GM03348 (cell line): Measurements from ENCODE around the gene PIGZ.

Experiments used
- DNase-seq: peaks from one replicate; pipeline ENCODE4 v3.0.0; 2012; ENCODE audit warnings: low spot score

Gene PIGZ

DNA sequence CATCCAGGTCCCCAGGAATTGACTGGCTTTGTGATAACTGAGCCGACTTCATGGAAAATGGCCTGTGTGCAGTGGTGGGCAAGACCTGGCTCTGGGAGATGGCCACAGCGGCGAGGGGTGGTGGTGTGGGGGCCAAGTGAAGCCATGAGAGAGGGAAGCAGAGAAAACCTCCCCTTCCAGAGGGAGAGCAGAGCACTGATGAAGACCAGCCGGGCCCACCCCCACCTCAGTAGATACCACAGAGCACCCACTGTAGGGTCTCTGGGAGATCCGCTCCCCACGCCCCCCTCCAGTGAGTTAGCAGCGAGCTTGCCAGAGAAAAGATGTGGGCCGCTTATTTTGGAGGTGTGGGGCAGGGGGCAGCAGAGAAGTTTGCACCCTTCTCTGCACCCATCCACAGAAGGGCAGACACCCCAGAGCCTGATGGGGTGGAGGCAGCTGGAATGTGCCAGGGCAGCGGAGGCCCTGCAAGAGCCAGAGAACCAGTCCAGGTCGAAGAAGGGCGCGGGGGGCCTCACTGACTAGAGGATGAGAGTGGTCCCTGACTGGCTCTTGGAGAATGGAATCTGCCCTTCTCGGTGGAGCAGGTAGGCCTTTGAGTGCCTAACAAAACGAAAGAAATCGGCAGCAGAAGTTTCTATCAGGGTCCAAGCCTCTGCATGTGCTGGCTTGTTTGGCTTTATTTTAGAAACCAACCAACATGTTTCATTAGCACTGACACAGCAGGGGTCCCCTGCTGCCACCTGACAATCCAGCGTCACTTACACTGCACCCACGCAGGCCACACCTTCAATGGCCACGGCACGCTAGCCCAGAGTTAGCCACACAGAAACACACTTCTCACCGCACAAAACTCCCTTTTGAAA, 32.7 kb upstream of the PIGZ start:
- no peak for DNase-seq

DNA sequence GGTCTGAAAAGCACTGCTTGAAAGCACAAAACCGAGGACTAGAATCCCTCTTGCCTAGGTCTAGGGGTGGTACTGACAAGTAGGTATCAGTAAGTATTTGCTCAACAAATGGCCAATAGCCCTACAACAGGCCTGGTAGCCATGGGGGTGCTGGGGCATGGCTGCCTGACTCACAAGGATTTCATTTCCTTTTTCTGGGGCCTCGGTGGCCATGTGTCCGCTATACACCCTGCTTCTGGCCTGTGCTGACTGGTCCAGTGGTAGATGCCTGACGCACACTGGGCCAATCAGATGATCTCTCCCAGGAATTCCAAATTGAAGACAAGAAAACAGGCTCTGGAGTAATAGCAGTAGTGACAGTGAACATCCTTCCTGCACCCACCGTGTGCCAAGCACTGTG, 31.6 kb upstream of the PIGZ start:
- no peak for DNase-seq

DNA sequence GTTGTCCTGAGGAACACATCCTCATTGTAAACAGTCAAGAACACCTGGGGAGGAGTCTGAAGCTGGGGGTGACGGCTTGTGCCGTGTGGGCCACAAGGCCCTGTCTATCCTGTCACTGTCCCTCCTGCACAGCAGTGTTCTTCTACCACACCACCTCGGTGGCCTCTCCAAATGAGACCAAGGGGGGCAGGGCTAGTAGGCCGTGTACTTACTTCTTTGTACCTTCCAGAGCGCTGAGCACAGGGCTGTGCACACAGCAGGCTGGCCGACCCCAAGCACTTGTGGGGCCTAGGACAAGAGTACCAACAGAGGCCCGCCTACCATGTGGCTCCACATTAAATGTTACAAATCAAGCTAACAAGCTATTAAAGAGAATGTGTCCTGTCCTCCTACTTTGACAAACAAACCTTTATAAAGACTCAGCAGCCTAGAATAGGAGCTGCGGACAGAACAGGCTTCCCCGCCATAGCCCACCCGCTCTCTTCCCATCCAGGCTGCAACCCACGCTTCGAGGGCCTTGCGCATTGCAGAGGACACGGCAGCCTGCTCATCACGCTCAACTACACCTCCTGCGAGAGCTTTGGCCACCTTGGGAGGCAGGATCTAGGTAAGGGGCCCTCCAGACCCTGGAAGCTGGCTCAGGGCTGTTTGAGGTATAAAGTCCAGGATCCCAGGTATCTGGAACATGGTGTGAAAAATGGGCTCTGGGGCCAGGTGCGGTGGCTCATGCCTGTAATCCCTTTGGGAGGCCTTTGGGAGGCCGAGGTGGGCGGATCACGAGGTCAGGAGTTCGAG, 30.5 kb upstream of the PIGZ start:
- DNase-seq, result no peak

DNA sequence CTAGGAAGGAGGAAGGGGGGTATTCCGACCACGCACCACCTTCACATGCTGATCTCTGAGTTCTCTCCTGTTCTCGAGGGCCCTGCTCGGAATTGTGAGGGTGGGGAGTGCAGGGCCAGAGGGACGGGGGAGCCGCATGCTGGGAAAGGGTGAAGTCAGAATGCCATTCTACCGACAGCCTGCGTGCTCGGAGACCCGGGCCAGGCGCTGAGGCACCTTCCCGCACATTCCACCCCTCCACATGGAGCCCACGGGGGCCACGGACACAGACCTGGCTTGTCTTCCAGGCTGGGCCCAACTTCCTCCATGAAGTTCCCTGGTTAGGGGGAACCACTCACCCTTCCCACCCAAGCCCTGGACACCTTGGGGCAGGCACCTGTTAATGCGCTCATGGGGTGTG, 28.7 kb upstream of the PIGZ start:
- no peak for DNase-seq

DNA sequence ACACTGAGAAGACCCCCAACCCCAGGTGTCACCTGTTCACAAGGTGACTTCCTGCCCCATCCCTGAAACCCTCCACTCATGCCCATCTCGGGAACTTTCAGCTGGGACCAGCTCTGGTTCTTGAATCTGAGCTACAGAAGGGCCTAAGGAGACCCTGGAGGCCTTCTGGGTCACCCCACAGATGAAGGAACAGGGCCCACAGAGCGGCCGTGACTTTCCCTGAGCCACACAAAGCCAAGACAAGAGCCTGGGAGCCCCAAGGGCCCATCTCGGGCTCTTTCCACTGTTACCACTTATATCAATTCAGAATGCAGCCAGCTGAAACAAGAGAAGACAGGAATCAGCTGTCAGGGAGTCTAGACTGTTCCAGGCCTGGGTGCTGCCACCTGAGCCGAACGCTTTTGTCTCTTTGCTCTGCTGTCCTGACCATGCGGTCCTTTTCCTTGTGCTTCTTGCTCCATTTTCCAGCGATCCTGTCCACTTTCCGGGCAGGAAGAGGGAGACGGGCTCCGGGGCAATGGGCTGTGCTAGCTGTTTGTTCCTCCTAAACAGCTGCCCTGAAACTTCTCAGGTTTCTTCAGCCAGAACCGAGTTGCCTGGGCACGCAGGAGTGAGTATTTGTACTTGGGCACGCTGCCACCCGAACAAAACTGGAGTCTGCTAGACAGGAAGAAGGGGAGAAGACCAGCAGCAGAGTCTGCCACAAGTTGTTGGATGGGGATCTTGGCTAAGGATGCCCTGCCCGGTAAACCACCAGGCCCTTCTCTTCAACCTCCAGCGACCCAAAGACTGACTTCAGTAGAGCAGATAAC, 28.0 kb upstream of the PIGZ start:
- no peak for DNase-seq

DNA sequence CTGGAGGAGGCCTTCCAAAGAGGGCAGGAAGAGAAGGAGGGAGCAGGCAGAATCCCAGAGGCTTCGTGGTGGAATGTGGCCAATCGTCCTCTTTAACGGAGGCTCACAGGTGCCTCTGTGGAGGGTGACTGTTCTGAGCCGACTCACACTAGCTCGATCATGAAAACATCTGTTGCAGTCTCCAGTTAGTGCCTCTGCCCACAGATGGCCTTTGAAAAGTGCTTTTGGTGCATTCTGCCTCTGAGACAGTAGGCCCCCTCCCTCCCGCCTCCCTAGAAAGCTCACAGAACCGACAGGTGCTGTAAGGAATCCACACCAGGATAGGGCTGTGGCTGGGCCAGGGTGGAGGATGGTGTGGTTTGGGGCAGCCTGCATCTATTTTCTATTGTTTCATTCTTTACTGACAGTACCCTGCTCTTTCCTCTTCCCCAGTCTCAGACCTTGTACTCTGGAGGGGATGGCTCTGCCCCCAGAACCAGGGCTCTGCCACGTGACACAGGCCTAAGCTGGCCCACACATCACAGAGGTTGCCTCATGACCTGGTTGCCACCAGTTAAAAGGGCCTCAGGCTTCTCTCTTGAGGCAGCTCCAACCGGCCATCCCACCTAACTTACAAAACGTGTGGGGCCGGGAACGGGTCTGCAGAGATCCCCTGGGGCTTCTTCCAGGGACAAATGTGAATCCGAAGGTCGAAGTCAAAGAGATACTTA, 27.2 kb upstream of the PIGZ start:
- DNase-seq, result no peak

DNA sequence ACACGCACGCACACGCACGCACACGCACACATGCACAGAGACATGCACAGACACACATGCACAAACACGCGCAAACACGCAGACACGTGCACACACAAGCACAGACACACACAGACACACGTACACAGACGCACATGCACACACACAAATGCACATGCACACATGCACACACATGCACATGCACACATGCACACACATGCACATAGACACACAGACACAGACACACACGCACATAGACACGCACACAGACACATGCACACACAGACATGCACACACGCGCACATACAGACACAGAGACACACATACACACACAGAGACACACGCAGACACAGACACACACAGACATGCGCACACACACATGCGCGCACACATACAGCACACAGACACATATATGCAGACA, 26.4 kb upstream of the PIGZ start:
- no peak for DNase-seq

DNA sequence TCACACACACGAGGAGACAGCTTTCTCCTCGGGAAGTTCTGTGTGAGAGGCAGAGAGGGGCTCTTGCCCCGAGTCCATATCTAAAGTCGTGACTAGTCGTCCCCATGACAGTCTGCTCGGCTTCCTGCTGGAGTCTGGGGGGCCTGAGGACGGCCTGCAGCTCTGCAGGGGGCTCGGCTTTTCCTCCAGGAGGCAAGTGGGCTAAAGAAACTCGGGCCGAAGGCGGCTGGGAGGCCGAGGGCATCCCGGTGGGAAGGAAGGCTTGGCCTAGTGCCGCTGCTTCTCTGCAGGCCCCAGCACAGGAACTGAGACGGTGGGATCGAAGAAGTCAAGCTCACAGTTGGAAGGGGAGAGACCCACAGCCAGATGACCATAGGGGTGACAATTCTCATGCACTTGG, 25.4 kb upstream of the PIGZ start:
- DNase-seq, result no peak

DNA sequence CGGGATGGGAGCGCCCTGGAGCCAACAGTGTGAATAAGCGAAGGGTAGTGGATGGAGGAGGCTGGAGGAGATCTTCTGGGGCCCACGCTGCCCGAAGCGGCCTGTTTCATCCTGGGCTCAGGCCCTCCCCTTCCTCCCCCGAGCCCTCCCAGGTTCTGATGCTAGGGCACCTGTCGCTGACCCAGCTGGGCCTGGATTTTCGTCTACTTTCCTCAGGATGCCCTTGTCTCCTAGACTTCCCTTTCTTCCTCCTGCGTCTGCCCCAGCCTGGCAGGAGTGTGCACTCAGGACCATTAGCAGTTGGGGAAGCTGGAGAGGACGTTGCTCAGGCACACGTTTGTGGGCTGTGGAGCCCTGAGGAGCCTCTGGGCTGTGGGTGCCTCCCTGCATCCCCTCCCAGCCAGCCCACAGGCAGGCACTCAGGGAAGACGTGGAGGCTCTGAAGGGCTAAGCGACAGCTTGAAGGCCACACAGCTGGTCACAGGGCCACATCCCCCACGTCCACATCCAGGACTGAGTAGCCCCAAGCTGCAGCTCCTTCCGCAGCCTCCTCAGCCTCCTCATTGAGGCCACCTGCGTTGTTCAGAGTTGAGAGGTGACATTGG, 23.9 kb upstream of the PIGZ start:
- DNase-seq, result no peak

DNA sequence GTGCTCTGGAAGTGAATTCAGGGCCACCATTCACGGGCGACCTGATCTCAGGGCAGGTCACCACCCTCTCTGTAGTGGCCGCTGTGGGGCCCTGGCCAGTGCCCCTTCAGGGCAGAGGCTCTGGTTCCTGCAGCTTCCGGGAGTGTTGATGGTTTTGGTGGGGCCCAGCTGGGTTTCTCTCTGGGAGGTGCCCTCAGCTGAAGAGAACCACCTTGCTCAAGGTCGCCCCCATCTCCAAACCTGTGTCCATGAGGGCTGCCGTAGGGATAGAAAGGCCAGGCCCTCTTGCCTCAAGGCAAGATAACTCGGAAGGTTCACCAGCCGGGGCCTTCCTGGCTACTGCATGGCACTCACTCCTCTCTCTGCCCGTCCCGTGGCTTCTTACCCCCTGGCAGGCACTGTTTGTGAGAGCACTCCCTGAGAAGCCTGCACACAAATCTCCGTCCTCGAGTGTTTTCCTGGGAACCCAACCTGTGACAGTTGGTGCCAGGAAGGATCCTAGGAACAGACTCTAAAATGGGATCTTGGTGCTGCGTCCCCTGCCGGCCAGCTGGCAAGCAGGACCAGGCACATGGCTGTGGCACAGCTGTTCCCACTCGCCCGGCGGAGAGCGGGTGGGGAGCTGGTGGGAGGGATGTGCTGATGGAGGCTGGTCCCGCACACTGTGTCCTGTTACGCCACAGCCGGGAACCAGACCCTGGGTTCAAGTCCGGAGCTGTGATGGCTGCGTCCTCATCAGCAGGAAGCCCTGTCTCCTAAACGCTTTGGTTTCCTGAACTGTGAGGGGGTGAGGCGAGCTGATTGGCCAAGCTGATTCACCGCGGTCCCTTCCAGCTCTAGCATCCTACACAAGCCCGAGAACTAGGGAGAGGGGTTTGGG, 23.2 kb upstream of the PIGZ start:
- DNase-seq, result no peak

DNA sequence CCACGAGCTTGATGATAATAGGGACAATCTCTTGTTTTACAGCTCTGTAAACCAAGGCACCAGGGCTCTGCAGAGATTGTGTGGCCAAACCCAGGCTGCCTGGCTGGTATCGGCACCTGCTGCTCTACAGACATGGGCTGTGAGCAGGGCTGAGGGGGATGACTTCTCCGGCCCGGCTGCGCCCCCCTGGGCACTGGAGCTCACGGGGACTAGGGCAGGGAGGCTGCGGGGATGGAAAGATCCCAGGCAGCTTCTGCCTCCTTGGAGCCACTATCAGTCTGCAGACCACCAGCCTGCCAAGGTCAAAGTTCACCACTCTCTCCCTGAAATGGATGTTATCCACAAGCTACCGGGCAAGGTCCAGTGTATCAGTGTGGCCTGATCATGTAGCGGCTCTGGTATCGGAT, 22.0 kb upstream of the PIGZ start:
- DNase-seq, result no peak

DNA sequence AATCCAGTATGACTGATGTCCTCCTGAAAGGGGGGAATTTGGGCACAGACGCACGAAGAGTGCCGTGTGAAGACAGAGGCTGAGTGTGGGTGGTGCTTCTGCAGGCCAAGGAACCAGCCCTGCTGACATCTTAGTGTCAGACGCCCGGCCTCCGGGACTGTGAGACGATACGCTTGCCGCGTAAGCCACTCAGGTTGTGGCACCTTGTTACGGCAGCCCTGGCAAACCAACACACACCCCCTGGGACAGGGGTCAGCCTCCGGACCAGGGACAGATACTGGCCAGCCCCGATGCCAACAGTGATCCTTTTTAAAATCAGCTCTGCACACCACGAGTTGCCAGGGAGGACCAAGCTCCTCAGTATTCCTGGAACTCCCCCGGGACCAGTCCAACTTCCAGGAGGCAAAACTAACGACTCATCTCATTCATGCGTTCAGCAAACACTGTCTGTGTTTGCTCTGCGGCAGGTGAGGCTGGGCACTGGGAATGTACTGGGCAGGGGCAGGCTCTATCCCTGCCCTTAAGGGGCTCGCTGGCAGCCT, 21.2 kb upstream of the PIGZ start:
- no peak for DNase-seq

DNA sequence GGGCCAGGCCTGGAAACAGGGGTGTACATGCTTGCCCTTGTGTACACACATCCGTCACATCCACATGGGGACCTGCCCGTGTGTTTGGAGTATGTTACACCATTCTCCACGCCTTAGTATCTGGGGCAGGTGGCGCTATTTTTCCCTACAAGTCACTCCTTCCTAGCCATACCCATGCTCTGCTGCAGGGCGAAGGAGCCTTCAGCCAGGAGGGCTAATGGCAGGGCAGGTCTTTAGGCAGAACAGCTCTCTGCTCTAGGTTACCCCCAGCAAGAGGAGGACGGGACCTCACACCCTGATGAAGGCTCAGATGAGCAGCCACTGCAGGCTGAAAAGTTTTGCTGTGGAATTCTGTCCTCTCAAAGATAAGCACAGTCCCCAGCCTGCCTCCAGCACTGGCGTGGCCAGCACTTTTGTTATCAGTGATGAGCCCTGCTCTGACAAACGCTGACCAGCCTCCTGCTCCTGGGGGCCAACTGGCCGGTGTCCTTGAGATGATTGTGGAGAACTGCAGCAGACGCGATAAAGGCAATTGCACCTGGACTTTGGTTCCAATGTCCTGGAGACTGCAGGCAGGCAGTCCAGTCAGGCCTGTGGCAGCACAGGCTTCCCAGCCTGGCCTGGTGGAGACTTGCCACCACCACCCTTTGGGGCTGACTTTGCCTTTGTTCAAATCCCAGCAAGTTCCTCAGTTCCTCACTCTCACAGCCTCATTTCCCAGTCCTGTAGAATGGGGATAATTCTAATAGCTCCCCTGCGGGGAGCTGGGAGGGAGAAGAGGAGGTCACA, 19.8 kb upstream of the PIGZ start:
- DNase-seq, result no peak

DNA sequence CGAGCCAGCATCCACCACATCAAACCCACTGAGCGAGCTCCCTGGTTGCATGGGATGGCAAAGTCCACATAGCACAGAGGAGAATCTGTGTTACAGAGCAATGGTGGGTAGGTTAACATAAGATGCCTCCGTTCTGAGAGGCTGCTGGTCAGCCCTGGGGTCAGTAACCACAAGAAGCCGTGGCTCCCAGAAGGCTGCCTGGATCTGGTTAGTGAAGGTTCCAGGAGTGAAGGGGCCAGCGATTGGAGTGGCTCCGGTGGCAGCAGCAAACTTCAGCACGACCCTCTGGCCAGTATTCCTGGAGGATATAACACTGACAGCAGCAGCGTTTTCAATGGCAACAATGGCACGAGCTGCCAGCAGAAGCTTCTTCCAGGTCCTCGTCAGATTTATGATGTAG, 18.4 kb upstream of the PIGZ start:
- no peak for DNase-seq

DNA sequence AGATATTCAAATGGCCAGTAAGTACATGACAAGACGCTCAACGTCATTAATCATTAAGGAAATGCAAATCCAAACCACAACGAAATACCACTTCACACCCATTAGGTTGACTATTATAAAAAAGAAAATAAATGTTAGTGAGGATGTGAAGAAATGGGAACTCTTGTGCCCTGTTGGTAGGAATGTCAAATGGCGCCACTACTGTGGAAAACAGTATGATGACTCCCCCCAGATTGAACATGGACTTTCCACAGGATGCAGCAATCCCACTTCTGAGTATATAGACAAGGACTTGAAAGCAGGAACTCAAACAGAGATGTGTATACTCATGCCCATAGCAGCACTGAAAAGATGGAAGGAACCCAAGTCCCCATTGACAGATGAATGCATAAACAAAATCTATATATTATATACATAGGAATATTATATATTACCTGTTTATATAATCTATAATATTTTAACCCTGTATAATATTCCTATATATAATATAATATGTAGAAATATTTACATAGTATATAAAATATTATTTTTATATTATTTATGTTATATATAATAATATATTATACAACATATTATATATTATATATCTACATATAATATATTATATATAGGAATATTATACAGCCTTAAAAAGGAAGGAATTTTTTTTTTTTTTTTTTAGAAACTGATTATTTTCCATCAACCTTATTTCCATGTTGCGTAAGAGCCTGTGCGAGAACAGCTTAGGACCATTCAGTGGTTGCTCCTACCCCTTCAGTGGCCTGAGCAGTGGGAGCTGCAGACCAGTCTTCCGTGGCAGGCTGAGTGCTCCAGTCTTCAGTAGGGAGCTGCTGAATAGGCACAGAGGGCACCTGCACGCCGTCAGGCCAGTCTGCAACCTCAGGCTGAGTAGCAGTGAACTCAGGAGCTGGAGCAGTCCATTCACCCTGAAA, 17.6 kb upstream of the PIGZ start:
- no peak for DNase-seq

DNA sequence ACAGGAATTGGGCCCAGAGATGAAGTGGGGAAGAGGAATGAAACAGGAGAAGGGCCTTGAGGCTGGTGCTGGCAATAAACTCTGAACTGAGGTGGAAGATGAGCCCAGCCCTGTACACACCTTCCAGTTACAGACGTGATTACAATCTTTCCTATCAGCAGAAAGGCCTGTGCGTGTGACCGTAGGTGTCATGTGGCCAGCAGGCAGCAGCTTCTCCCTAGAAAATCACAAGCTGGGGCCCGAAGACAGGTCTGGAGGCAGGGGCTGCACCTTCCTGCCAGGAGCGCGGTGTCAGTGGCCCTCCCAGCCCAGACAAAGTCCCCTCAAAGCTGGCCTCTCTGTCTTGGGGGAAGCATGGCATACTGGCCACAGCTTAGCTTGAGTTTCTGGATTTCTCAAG, 16.7 kb upstream of the PIGZ start:
- DNase-seq, result no peak

DNA sequence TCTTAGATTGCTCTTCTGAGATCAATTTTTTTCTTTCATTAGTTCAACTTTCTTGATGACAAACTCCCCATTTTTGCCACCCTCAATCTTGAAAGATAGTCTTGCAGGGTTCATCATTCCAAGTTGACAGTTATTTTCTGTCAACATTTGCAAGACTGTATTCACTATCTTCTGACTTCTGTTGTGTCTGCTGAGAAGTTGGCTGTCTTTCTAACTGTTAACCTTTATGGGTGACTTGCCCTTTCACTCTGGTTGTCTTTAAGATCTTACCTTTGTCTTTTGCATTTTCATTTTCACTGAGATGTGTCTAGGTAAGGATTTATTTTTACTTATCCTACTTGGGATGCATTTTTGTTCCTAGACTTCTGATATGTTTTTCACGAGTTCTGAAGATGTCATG, 14.6 kb upstream of the PIGZ start:
- no peak for DNase-seq

DNA sequence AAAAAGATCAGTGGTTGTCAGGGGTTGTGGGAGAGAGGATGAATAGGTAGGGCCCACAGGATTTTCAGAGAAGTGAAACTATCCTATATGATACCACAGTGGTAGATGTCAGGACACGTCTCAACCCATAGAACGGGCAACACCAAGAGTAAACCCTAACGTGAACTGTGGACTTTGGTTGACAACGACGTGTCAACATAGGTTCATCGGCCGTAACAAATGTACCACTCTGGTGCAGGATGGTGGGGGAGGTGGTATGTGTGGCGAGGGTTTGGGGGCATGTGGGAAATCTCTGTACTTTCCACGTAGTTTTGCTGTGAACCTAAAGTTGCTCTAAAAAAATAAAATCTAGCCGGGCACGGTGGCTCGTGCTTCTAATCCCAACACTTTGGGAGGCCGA, 13.0 kb upstream of the PIGZ start:
- DNase-seq, result no peak
